GM12892 (cell line): ENCODE results near the gene TCN1.

Experiments
- POLR2A ChIP-seq: IDR thresholded peaks from 2 replicates; pipeline ENCODE4 v1.6.1; 2011; ENCODE audit warnings: low read depth, low read length, control low read depth
- POLR2AphosphoS5 ChIP-seq: IDR thresholded peaks from 2 replicates; pipeline ENCODE4 v1.6.1; 2011; ENCODE audit warnings: low read depth, low read length, control low read depth
- TAF1 ChIP-seq: IDR thresholded peaks from 2 replicates; pipeline ENCODE4 v1.6.1; 2011; ENCODE audit warnings: low read depth, mild to moderate bottlenecking, control low read depth, low read length, borderline replicate concordance

DNA sequence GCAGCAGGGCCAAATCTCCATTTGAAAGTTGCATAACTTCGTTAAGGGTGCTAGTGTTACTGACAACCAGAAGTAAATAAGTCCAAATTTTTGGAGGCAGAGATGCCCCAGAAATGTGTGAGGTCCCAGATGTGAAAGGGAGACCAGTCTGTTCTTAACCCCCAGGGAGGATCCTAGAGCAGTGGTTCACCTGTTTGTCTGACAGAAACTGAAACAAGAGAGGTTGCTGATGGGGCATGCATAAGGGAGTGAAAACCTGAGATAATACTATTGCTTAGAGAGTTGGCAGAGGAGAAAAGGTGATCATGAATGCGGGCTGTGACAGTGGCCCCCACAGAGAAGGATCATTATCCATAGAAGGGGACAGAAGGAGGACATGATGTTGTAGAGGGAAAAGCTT is 24.8 kb downstream of the TCN1 start:
- TF ChIP-seq TAF1 (no peak), POLR2A (no peak), POLR2AphosphoS5 (no peak)
